ENCODE measurements around the gene EOLA1.
"Not testable (repeated sequence)": the region's sequence is repeated elsewhere in the genome, so short reads cannot be mapped to it uniquely, and the experiment has no call there.

The EOLA1 gene

DNA sequence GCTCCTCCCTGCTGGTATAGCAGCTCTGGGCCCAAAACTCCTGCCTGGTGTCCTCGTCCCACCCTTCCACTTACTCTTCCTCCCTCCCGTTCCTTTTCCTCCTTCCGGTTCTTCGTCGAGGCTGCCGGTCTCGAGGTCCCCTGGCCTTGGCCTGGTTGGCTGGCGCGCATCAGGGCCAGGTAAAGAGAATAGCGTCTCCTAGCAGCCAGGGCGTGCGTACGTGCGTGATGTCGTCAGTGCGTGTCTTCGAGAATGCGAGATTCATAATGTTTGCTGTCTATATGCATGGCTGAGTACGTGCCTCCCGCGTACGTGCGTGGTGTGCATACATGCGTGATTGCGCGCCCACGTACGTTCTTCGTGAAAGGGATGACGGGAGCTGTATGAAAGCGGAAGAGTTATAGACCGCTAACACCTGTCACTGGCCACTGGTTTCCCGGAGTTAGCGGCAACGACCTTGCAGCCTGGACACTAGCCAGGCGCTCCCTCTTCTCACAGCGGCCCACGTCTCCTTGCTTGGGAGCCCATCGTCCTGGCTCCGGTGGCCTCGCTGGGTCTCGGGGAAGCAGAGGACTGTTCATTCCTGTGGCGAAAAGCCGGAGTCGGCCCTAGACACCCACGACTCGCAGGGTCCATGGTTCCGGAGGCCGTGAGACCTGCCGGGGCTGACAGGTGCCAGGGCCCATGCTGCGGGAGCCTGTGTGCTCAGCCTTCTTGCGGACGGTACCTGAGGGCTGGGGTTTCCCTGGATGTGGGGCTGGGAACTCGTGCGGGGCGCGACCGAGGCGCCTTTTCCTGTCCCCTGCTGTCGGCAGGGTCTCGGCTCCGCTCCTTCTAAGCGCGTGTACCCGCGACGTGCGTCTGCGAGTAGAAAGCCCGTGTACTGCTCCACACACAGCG, at the start of gene EOLA1:
EOLA1 (plus strand) TSS at position 392 of the 900 bp plus-strand sequence. CDS start 4,619 bp downstream, outside the sequence.
- DNase-seq, result peak; percentile 85

DNA sequence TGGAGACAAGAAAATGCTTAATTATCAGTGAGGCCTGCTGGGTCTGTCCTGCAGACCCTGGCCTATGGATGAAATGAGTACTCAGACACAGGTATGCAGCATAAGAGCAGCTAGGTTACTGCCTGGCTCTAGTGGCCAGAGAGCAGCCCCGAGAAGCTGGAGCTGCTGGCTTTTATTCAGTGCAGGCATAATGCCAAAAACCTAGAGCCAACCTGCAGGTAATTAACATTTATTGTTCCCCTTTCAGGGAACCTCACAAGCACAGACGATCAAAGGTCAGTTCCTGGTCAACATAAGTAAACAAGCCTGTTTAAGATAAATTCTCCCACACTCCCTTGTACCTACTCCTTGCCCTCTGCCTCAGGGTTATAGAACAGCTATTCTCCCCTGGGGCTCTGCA, 49.0 kb upstream of the EOLA1 start:
- no peak for DNase-seq

DNA sequence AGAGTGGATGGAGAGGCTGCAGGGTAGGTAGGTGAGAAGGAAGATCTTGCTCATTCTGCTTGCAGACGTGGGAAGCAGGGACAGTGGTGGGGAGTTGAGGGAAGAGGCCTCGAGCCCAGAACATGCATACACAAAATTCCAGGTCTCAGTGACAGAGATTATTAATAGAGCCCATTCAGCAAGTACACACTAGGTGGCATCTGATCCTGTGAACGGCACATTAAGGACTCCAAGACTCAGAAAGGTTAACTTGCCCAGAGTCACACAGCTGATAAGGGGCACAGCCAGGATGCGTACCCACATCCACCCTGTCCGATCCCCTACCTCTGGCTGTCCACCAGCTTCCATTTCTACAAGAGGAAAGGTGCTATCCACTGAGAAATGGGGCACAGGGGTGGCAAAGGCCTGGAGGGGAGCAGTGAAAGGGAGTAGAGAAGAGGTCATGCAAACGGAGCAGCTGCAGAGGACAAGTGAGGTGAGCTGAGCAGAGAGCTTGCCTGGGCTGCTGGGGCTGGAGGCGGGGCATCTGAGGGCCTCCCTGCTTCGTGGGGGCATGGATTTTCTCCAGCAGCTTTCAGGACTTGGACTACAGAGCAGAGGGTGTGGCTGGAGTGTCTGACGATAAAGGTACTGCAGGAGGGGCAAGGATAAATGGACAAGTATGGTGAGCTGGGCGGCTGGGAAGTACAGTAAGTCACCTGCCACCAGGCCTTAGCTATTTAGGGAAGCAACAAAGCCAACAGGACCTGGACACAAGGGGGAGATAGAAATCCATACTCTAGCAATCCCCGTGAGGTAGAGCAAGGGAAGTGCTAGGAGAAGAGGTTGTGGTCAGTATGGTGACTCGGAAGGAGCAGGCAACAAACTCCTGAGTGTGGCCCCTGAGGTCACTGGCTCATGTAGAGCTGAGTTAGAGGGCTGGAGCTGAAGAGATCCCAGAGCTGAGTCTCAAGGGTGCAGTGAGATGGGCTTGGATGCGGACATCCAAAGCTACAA, 46.9 kb upstream of the EOLA1 start:
- no peak for DNase-seq

GRCh38 chrX:149494844-149495565, 45.8 kb upstream of the EOLA1 start:
- DNase-seq, result no peak

GRCh38 chrX:149495573-149496071, 45.2 kb upstream of the EOLA1 start:
- no peak for DNase-seq

DNA sequence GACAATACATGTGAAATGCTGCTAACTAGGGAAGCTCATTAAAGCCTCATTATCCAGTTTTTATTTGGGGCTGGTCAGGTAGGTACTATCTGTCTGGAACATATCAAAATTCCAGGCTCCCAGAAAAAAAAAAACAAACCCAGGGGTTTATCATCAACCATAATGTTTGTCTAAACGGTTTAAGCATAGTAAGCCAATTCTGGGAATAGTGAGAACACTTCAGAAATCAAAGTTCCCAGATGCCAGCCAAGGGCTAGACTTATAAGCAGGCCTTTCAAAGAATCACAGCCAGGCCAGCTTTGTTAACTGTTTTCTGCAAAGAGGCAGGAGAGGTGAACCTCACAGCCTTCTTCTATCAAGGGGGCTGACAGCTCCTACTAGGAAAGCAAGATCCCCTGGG, 43.8 kb upstream of the EOLA1 start:
- no peak for DNase-seq

DNA sequence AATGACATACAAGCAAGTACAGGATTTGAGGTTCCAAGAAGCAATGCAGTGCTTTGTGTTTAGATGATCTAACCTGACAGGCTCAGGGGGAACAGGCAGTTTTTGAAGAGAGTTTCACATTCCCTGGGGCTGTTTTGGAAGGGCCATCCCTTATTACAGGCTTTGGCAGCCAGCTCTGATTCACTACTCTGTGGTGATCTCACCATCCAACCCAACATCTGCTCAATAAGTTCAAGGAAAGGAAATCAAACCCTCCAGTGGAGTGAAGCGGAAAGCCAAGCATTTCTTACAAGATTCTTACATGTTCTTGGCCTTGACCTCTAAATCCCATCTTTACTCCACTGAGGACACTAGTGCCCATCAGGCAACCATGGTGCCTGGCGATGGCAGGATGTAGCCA, 43.2 kb upstream of the EOLA1 start:
- DNase-seq, result no peak

GRCh38 chrX:149498767-149499166, 42.0 kb upstream of the EOLA1 start:
- DNase-seq, result no peak

GRCh38 chrX:149499766-149500165, 41.0 kb upstream of the EOLA1 start:
- DNase-seq, result no peak

DNA sequence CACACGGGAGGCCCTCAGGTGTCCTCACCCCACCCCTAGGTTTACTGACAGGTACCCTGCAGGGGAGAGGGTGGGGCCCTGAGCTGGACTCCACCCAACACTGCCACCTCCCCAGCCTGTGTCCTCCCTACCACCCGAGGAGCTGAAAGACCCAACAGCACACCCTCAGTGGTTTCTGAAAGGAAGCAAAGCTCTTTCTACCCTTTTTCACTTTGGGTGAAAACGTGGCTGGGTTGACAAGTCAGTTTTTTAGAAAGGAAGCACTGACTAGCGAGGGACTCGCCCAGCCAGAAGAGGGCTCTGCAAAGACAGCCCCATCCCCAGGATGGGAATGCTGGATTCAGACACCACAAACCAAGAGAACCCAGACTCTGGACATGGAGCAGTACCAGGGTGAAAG, 37.9 kb upstream of the EOLA1 start:
- DNase-seq, result not testable (repeated sequence)

GRCh38 chrX:149503446-149503845, 37.4 kb upstream of the EOLA1 start:
- peak; percentile 26 for DNase-seq

- peak; percentile 53 for DNase-seq
Measured at GRCh38 chrX:149504226-149504914, 36.4 kb upstream of the EOLA1 start.

DNA sequence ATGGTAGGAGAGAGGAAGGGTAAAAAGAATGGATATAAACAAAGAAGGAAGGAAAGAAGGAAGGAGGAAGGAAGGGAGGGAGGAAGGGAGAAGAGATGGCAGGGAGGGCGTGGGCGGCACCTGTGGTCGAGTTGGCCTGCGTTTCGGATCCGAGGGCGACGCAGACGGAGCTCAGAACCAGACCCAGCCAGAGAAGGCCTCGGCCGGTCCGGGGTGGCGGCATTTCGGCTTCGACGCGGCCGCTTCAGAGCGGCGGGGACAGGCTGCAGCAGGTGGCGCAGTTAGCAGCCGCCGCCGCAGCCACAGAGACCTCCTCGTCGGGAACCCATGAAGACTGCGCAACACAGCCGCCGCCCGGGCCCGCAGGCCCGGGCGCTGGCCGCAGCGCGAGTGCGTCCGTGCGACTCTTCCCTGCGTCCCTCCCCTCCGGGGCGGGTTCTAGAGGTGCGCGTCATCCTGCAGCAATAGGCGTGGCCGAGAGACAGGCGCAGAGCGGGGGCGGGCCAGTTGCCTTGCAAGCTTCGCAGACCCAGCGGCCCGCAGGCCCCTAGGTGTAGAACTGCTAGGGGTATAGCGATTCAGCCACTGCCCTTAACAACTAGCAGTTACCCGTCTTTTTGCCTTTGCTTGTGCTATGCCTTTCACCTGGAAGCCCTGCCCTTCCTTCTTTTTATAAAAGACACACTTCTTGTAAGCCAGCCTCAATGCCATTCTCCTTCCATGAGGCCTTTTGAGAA, 35.7 kb upstream of the EOLA1 start, which contains the start of gene IDS:
IDS (minus strand) TSS at position 392 of the 737 bp plus-strand sequence; CDS start at position 223, 169 bp downstream.
- peak; percentile 37 for DNase-seq

DNA sequence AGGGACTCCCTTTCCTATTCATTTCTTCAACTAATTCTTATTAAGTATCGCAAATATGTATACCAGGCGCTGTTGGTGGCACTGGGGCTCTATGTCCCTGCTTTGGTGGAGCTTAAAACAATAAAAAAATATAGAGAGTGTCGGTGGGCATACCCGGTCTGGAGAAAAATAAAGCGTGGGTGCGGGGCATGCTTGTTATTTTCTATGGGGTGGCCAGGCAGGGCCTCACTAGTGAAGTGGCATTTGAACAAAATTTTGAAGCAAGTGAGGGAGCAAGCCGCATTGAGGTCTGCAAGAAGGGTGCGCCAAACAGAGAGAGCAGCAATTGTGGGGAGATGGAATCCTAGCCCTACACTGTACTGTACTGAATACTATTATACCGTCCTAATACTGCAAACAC, 35.1 kb upstream of the EOLA1 start:
- no peak for DNase-seq

- no peak for DNase-seq
Measured at GRCh38 chrX:149506349-149506748, 34.5 kb upstream of the EOLA1 start.

GRCh38 chrX:149508467-149508866, 32.3 kb upstream of the EOLA1 start:
- DNase-seq, result no peak

DNA sequence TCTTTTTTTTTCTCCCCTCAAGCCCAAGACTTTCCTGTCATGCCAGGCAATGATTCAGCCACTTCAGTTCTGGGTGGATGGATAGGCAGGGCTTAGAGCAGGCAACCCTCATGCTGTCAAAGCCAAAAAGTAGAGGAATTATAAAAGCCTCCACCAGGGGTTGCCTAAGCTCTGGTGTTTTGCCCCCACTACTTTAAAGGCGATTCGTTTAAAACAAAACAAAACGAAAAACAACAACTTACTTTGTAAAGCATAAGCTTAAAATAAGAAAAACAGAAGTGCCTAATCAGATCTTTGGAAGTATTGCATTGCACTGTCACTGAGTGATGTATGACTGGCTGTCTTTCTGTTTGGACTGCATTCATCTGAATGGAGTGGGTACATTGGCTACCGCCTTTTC, 30.4 kb upstream of the EOLA1 start:
- DNase-seq, result no peak

DNA sequence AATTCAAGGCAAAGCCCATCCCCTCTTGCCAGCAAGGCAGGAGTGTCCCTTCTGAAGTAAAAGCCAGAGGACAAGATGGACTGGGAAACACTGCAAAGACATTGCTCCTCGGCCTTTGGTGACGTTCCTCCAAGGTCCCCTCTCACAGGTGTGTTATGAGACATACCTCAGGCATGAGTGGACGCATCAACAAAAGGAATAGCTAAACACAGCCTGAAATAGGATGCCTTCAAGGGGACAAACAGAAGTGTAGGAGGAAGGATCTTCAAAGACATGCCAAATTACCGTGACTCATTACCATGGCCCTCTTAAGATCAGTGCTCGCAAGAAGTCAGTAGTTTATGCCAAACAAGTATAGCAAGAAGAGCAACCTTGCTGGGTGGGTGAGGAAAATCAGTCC, 29.7 kb upstream of the EOLA1 start:
- no peak for DNase-seq

- DNase-seq, result peak; percentile 28
Measured at GRCh38 chrX:149512225-149512885, 28.5 kb upstream of the EOLA1 start.

DNA sequence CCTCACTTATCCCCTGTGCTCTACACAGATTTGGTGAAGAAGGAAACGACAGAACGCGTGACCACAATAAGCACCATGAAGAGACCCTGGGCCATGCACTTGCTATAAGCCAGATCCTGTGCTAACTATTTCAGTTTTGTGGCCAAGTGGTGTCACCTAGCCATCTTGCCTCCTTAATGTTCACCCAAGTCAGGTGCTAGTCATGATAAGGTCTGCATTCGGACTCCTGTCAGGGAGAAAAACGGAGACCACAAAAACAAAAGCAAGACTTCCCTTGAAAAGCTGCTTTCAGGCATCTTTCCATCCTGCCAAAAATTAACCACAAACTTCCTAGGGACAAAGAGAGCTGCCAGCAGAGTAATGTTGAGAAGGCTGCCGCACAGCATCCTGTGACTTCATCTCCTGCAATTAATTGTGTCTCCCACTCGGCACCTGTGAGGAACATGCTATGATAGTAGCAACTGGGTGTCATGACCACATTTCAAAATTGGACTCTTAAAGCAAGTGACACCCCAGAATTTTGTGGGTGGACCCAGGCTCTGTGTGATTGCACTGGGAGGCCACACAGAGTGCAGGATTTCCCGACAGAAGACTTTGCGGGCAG, 26.9 kb upstream of the EOLA1 start:
- no peak for DNase-seq

All from NCI-H748 treated with DMSO at 0.1 percent for 48 hours (cell line).